Measurements from ENCODE around the gene TENM4.
A peak's percentile ranks its signal among the peaks of the same experiment; 100 is the strongest.

TENM4 gene

GRCh38 chr11:79346021-79346420 is 94.8 kb downstream of the TENM4 start (continued):
- TF ChIP-seq INSM2 (tag by site-specific recombination; IDR thresholded peaks at IDR 0.05): no peak

- Histone ChIP-seq H3K9me3 (ENCODE audit: control insufficient read depth, insufficient read depth, low read depth, low read length) (no peaks in the 10 kb centered on the region), H3K4me3 (ENCODE audit: low read depth, low read length) (no peak overlapping the region), H3K4me1 (ENCODE audit: control insufficient read depth, insufficient read depth, low read length) (no peaks in the 10 kb centered on the region), H3K36me3 (ENCODE audit: control insufficient read depth in 2 of 2, insufficient read depth in 1 of 2, low read length in 2 of 2) (no peaks in the 10 kb centered on the region), H3K27ac (ENCODE audit: extremely low read depth, low read depth, low read length) (no peak overlapping the region)
- TF ChIP-seq ZNF18 (tag by site-specific recombination; IDR thresholded peaks at IDR 0.05): no peak
- no peak for TF ChIP-seq ZFP3 (tag by site-specific recombination; IDR thresholded peaks at IDR 0.05; ENCODE audit: low read depth)
- TF ChIP-seq WT1 (tag by site-specific recombination; IDR thresholded peaks at IDR 0.05): no peak
- TF ChIP-seq OSR2 (tag by site-specific recombination; IDR thresholded peaks at IDR 0.05): no peak
- no peak for TF ChIP-seq ZNF561 (tag by site-specific recombination; IDR thresholded peaks at IDR 0.05; ENCODE audit: borderline replicate concordance)
- TF ChIP-seq ZNF16 (tag by site-specific recombination; IDR thresholded peaks at IDR 0.05; ENCODE audit: low read depth): no peak
- no peak for TF ChIP-seq ZNF530 (tag by site-specific recombination; IDR thresholded peaks at IDR 0.05; ENCODE audit: low read depth)
- TF ChIP-seq ZNF707 (tag by site-specific recombination; IDR thresholded peaks at IDR 0.05): no peak
- no peak for TF ChIP-seq ZNF544 (tag by site-specific recombination; IDR thresholded peaks at IDR 0.05)
- no peak for TF ChIP-seq ZXDB (tag by site-specific recombination; IDR thresholded peaks at IDR 0.05)
- TF ChIP-seq ZNF121 (tag by site-specific recombination; IDR thresholded peaks at IDR 0.05): no peak
- no peak for TF ChIP-seq GLIS2 (tag by site-specific recombination; IDR thresholded peaks at IDR 0.05)
- no peak for TF ChIP-seq ZNF585B (tag by site-specific recombination; IDR thresholded peaks at IDR 0.05)
- no peak for TF ChIP-seq ZNF629 (tag by site-specific recombination; IDR thresholded peaks at IDR 0.05)
- TF ChIP-seq ZNF223 (tag by site-specific recombination; IDR thresholded peaks at IDR 0.05): no peak
- TF ChIP-seq ZNF133 (tag by site-specific recombination; IDR thresholded peaks at IDR 0.05): no peak
- no peak for TF ChIP-seq SETDB1 (IDR thresholded peaks at IDR 0.05; ENCODE audit: insufficient read length, low read length)
- no peak for TF ChIP-seq ZNF221 (tag by site-specific recombination; IDR thresholded peaks at IDR 0.05; ENCODE audit: borderline replicate concordance)
- TF ChIP-seq ZNF692 (tag by site-specific recombination; IDR thresholded peaks at IDR 0.05): no peak
- ChIA-PET CTCF (no interaction called here), POLR2A (no interaction called here)
These were observed 96.0 kb downstream of the TENM4 start for GRCh38 chr11:79344753-79345294.

GRCh38 chr11:79342686-79343085 is 98.1 kb downstream of the TENM4 start:
- no peaks in the 10 kb centered on the region for H3K4me1 ChIP-seq (ENCODE audit: control insufficient read depth, insufficient read depth, low read length)
- H3K36me3 ChIP-seq (ENCODE audit: control insufficient read depth in 2 of 2, insufficient read depth in 1 of 2, low read length in 2 of 2): no peaks in the 10 kb centered on the region
- H3K27ac ChIP-seq (ENCODE audit: extremely low read depth, low read depth, low read length): no peak overlapping the region
- TF ChIP-seq ZIC2 (tag by site-specific recombination; IDR thresholded peaks at IDR 0.05) (peak; percentile 40), TRIM28 (IDR thresholded peaks at IDR 0.05; ENCODE audit: borderline replicate concordance, low read length) (0 out of 2 replicates have a peak, but pooled peaks have one; percentile 18), ZNF785 (tag by site-specific recombination; IDR thresholded peaks at IDR 0.05) (no peak), ZNF48 (tag by site-specific recombination; IDR thresholded peaks at IDR 0.05) (no peak), ZNF449 (tag by site-specific recombination; IDR thresholded peaks at IDR 0.05) (peak; percentile 45; the same call in 1 of the 2 replicates), ZNF221 (tag by site-specific recombination; IDR thresholded peaks at IDR 0.05; ENCODE audit: borderline replicate concordance) (no peak)
- CTCF ChIA-PET: no interaction called here
- H3K9me3 ChIP-seq (ENCODE audit: control insufficient read depth, insufficient read depth, low read depth, low read length): no peaks in the 10 kb centered on the region
- no peak overlapping the region for H3K4me3 ChIP-seq (ENCODE audit: low read depth, low read length)
- POLR2A ChIA-PET: no interaction called here
